GM23338 (cell line): ENCODE data around the gene CIT. TPM values are rescaled to one million over a fixed set of nuclear protein-coding genes. Genes with fewer than 3 reads are reported as not detected.

Experiments
- ATAC-seq: fragments of 200-7000 bp; cut with Tn5 transposase; 3 replicates; pipeline ENCODE4 v1.9.1; 2020
- DNase-seq: peaks from one replicate; pipeline ENCODE4 v3.0.0-alpha.2; 2015; ENCODE audit warnings: low spot score
- H2AFZ ChIP-seq: fragments of 200-600 bp; sonication (generic); 2 replicates; pipeline ENCODE4 v1.8.0; 2016; ENCODE audit warnings: antibody characterized with exemption, mild to moderate bottlenecking, moderate library complexity
- H3F3A ChIP-seq: fragments of 200-600 bp; sonication (generic); replicated peaks from 2 replicates; pipeline ENCODE4 v1.8.0; 2017; ENCODE audit warnings: antibody characterized with exemption, mixed run types, low read depth
- H3K27ac ChIP-seq: fragments of 200-600 bp; sonication (generic); 2 replicates; pipeline ENCODE4 v1.6.1; 2016; ENCODE audit warnings: low read depth
- H3K27me3 ChIP-seq: fragments of 200-600 bp; sonication (generic); 2 replicates; pipeline ENCODE4 v1.8.0; 2016; ENCODE audit warnings: mild to moderate bottlenecking, mixed run types, moderate library complexity; ENCODE audit not compliant: insufficient read depth
- H3K36me3 ChIP-seq: fragments of 200-600 bp; sonication (generic); 2 replicates; pipeline ENCODE4 v1.8.0; 2016; ENCODE audit warnings: mild to moderate bottlenecking; ENCODE audit not compliant: insufficient read depth
- H3K4me1 ChIP-seq: fragments of 200-600 bp; sonication (generic); 2 replicates; pipeline ENCODE4 v1.8.0; 2016; ENCODE audit warnings: mild to moderate bottlenecking, moderate library complexity; ENCODE audit not compliant: insufficient read depth
- H3K4me2 ChIP-seq: fragments of 200-600 bp; sonication (generic); 2 replicates; pipeline ENCODE4 v1.7.1; 2017; ENCODE audit warnings: mixed run types
- H3K4me3 ChIP-seq: fragments of 200-600 bp; sonication (generic); 2 replicates; pipeline ENCODE4 v1.6.1; 2016; ENCODE audit warnings: mixed run types
- H3K79me2 ChIP-seq: fragments of 200-600 bp; sonication (generic); replicated peaks from 2 replicates; pipeline ENCODE4 v1.8.0; 2017; ENCODE audit warnings: mild to moderate bottlenecking; ENCODE audit not compliant: insufficient read depth
- H3K9me2 ChIP-seq: fragments of 200-600 bp; sonication (generic); 2 replicates; pipeline ENCODE4 v1.8.0; 2017; ENCODE audit not compliant: insufficient read depth
- H4K20me1 ChIP-seq: fragments of 200-600 bp; sonication (generic); replicated peaks from 2 replicates; pipeline ENCODE4 v1.8.0; 2017; ENCODE audit warnings: mild to moderate bottlenecking; ENCODE audit not compliant: insufficient read depth
- H3K27ac Mint-ChIP-seq: 2 replicates; pipeline ENCODE4 v1.8.0; 2020; ENCODE audit warnings: inconsistent platforms, mild to moderate bottlenecking, moderate library complexity, mixed read lengths
- H3K27me3 Mint-ChIP-seq: 3 replicates; pipeline ENCODE4 v1.8.0; 2022; ENCODE audit warnings: low read depth, mild to moderate bottlenecking, moderate library complexity, mixed read lengths, inconsistent platforms; ENCODE audit not compliant: insufficient read depth, poor library complexity
- H3K36me3 Mint-ChIP-seq: 3 replicates; pipeline ENCODE4 v1.8.0; 2021; ENCODE audit warnings: low read depth, mild to moderate bottlenecking, inconsistent platforms, moderate library complexity, mixed read lengths
- H3K4me1 Mint-ChIP-seq: 3 replicates; pipeline ENCODE4 v1.8.0; 2020; ENCODE audit warnings: mild to moderate bottlenecking, inconsistent platforms, mixed read lengths
- H3K4me3 Mint-ChIP-seq: 3 replicates; pipeline ENCODE4 v1.8.0; 2021; ENCODE audit warnings: moderate library complexity, mild to moderate bottlenecking, inconsistent platforms, mixed read lengths
- H3K9me3 Mint-ChIP-seq: 3 replicates; pipeline ENCODE4 v1.8.0; 2020; ENCODE audit warnings: moderate library complexity, mild to moderate bottlenecking, inconsistent platforms, mixed read lengths
- EZH2phosphoT487 ChIP-seq: fragments of 200-600 bp; sonication (generic); IDR thresholded peaks from one replicate; pipeline ENCODE4 v1.8.1; 2018; ENCODE audit warnings: antibody characterized with exemption; ENCODE audit not compliant: unreplicated experiment
- JUNB ChIP-seq: IDR thresholded peaks from one replicate; pipeline ENCODE4 v1.6.1; 2016; ENCODE audit warnings: antibody characterized with exemption; ENCODE audit not compliant: unreplicated experiment
- NANOG ChIP-seq: IDR thresholded peaks from 2 replicates; pipeline ENCODE4 v1.6.1; 2016; ENCODE audit warnings: antibody characterized with exemption, borderline replicate concordance
- POLR2AphosphoS5 ChIP-seq: IDR thresholded peaks from 2 replicates; pipeline ENCODE4 v1.6.1; 2016; ENCODE audit warnings: antibody characterized with exemption, low read depth
- STAT1 ChIP-seq: IDR thresholded peaks from one replicate; pipeline ENCODE4 v1.6.1; 2016; ENCODE audit warnings: antibody characterized with exemption; ENCODE audit not compliant: unreplicated experiment
- ZNF114 ChIP-seq: fragments of 250-450 bp; sonication (Bioruptor Pico); IDR thresholded peaks from 2 replicates; pipeline ENCODE4 v1.5.0; 2020; ENCODE audit warnings: mild to moderate bottlenecking, moderate library complexity
- ZNF331 ChIP-seq: fragments of 250-450 bp; sonication (Bioruptor Pico); IDR thresholded peaks from 2 replicates; pipeline ENCODE4 v1.5.0; 2020; ENCODE audit warnings: low read depth, mild to moderate bottlenecking, moderate library complexity
- polyA plus RNA-seq: library from polyadenylated mRNA; unstranded; fragments of >200 nt; fragmentation: Nextera tagmentation; extraction: Ambion mirVana; gene quantifications from 2 replicates; pipeline ENCODE4 v1.2.1, GENCODE V29; 2016
- total RNA-seq: library from RNA; depleted of rRNA; stranded (reverse); fragments of >200 nt; shearing (Covaris generic); gene quantifications from 2 replicates; pipeline ENCODE4 v1.2.3, GENCODE V29; 2014
- TF ChIP-seq, protein P1 (sequence below): fragments of 250-450 bp; sonication (Bioruptor Pico); IDR thresholded peaks from 2 replicates; pipeline ENCODE4 v1.5.0; 2020; ENCODE audit warnings: mild to moderate bottlenecking, moderate library complexity
- TF ChIP-seq, protein P2 (sequence below), 2 experiments: fragments of 200-600 bp in 1 of 2; sonication (generic) in 1 of 2; conservative IDR thresholded peaks; 2 replicates each; pipeline versions ENCODE4 v1.5.1 to v1.6.1; 2016 to 2017; ENCODE audit warnings: antibody characterized with exemption in 2 of 2, low read depth in 2 of 2, mild to moderate bottlenecking in 2 of 2, moderate library complexity in 1 of 2

CIT gene
- total and polyA plus RNA-seq, 2 experiments from 2014 or later: 9.7 to 47.8 TPM

DNA sequence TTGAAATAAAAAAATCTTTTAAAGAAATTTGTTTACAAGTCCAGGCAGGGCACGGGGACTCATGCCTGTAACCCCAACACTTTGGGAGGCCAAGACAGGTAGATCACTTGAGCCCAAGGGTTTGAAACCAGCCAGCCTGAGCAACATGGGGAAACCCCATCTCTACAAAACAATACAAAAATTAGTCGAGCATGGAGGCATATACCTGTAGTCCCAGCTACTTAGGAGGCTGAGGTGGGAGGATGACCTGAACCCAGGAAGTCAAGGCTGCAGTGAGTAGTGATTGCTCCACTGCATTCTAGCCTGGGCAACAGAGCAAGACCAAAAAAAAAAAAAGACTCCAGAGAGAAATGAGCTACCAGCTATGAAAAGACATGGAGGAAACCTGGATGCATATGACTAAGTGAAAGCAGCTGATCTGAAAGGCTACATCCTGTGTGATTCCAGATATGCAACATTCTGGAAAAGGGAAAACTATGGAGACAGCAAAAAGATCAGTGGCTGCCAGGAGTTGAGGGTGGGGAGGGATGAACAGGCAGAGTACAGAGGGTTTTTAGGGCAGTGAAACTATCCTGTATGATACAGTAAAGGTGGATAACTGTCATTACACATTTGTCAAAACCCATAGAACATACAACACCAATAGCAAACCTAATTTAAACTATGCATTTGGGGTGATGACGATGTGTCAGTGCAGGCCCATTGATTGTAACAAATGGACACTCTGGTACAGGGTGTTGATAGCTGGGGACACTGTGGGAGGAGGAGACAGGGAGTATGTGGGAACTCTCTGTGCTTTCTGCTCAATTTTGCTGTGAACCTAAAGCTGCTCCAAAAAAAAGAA lies 149.3 kb downstream of the CIT start:
- no peaks in the 10 kb centered on the region for H4K20me1 ChIP-seq
- ATAC-seq (no peak), DNase-seq (no peak)
- no peaks in the 10 kb centered on the region for H3K27me3 Mint-ChIP-seq
- no peaks in the 10 kb centered on the region for H3F3A ChIP-seq
- H3K9me3 Mint-ChIP-seq: no peaks in the 10 kb centered on the region
- no peaks in the 10 kb centered on the region for H3K4me1 Mint-ChIP-seq
- H3K36me3 ChIP-seq: peaks cover 16% of the 10 kb centered on the region; the same call in 1 of the 2 replicates
- no peaks in the 10 kb centered on the region for H3K79me2 ChIP-seq
- no peak overlapping the region for H3K27ac ChIP-seq
- TF ChIP-seq, protein P1, sequence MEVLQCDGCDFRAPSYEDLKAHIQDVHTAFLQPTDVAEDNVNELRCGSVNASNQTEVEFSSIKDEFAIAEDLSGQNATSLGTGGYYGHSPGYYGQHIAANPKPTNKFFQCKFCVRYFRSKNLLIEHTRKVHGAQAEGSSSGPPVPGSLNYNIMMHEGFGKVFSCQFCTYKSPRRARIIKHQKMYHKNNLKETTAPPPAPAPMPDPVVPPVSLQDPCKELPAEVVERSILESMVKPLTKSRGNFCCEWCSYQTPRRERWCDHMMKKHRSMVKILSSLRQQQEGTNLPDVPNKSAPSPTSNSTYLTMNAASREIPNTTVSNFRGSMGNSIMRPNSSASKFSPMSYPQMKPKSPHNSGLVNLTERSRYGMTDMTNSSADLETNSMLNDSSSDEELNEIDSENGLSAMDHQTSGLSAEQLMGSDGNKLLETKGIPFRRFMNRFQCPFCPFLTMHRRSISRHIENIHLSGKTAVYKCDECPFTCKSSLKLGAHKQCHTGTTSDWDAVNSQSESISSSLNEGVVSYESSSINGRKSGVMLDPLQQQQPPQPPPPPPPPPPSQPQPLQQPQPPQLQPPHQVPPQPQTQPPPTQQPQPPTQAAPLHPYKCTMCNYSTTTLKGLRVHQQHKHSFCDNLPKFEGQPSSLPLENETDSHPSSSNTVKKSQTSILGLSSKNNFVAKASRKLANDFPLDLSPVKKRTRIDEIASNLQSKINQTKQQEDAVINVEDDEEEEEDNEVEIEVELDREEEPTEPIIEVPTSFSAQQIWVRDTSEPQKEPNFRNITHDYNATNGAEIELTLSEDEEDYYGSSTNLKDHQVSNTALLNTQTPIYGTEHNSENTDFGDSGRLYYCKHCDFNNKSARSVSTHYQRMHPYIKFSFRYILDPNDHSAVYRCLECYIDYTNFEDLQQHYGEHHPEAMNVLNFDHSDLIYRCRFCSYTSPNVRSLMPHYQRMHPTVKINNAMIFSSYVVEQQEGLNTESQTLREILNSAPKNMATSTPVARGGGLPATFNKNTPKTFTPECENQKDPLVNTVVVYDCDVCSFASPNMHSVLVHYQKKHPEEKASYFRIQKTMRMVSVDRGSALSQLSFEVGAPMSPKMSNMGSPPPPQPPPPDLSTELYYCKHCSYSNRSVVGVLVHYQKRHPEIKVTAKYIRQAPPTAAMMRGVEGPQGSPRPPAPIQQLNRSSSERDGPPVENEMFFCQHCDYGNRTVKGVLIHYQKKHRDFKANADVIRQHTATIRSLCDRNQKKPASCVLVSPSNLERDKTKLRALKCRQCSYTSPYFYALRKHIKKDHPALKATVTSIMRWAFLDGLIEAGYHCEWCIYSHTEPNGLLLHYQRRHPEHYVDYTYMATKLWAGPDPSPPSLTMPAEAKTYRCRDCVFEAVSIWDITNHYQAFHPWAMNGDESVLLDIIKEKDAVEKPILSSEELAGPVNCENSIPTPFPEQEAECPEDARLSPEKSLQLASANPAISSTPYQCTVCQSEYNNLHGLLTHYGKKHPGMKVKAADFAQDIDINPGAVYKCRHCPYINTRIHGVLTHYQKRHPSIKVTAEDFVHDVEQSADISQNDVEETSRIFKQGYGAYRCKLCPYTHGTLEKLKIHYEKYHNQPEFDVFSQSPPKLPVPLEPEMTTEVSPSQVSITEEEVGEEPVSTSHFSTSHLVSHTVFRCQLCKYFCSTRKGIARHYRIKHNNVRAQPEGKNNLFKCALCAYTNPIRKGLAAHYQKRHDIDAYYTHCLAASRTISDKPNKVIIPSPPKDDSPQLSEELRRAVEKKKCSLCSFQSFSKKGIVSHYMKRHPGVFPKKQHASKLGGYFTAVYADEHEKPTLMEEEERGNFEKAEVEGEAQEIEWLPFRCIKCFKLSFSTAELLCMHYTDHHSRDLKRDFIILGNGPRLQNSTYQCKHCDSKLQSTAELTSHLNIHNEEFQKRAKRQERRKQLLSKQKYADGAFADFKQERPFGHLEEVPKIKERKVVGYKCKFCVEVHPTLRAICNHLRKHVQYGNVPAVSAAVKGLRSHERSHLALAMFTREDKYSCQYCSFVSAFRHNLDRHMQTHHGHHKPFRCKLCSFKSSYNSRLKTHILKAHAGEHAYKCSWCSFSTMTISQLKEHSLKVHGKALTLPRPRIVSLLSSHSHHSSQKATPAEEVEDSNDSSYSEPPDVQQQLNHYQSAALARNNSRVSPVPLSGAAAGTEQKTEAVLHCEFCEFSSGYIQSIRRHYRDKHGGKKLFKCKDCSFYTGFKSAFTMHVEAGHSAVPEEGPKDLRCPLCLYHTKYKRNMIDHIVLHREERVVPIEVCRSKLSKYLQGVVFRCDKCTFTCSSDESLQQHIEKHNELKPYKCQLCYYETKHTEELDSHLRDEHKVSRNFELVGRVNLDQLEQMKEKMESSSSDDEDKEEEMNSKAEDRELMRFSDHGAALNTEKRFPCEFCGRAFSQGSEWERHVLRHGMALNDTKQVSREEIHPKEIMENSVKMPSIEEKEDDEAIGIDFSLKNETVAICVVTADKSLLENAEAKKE (CRISPR knock-in tag): no peak
- no peak for TF ChIP-seq STAT1
- TF ChIP-seq EZH2phosphoT487: no peak
- H3K36me3 Mint-ChIP-seq: peaks cover 19% of the 10 kb centered on the region; the same call in 2 of the 3 replicates
- H3K27ac Mint-ChIP-seq: no peak overlapping the region; the same call in 1 of the 2 replicates
- H3K4me1 ChIP-seq: no peaks in the 10 kb centered on the region
- H3K9me2 ChIP-seq: no peaks in the 10 kb centered on the region
- H3K27me3 ChIP-seq: no peaks in the 10 kb centered on the region
- H3K4me3 Mint-ChIP-seq: no peak overlapping the region
- no peak overlapping the region for H2AFZ ChIP-seq
- H3K4me3 ChIP-seq: no peak overlapping the region
- no peak overlapping the region for H3K4me2 ChIP-seq

DNA sequence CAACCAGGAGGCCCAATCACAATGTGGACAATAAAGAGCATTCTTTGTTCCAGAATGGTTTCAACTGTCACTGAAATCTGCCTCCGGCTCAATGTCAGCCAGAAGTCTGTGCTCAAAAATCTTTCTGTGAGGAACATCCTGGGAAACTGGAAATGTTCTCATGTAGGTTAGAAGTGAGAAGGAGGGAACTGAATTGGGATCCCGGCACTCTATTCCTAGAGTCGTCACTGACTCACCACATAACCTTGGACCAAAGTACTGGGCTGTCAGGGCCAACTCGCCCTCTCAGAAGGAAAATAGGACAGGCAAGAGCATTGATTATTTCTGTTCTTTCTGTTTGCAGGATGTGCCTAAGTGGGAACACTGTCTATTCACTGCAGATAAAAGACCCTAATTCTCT lies 151.6 kb downstream of the CIT start:
- no peak overlapping the region for H3K4me3 ChIP-seq
- peaks cover 16% of the 10 kb centered on the region; the same call in 1 of the 2 replicates for H3K36me3 ChIP-seq
- Mint-ChIP-seq H3K4me1 (no peaks in the 10 kb centered on the region), H3K9me3 (no peaks in the 10 kb centered on the region), H3K4me3 (no peak overlapping the region), H3K36me3 (peaks cover 20% of the 10 kb centered on the region; the same call in 2 of the 3 replicates), H3K27ac (no peak overlapping the region), H3K27me3 (no peaks in the 10 kb centered on the region)
- H3K27me3 ChIP-seq: no peaks in the 10 kb centered on the region
- no peak overlapping the region for H3K27ac ChIP-seq
- H3F3A ChIP-seq: no peaks in the 10 kb centered on the region
- no peak overlapping the region for H2AFZ ChIP-seq
- DNase-seq (no peak), ATAC-seq (no peak)
- no peaks in the 10 kb centered on the region for H3K9me2 ChIP-seq
- no peaks in the 10 kb centered on the region for H4K20me1 ChIP-seq
- H3K4me2 ChIP-seq: no peak overlapping the region
- no peaks in the 10 kb centered on the region for H3K79me2 ChIP-seq
- H3K4me1 ChIP-seq: no peaks in the 10 kb centered on the region
- TF ChIP-seq ZNF114 (CRISPR knock-in tag) (no peak), NANOG (no peak), ZNF331 (CRISPR knock-in tag) (no peak), POLR2AphosphoS5 (no peak), JUNB (no peak), STAT1 (no peak)
- TF ChIP-seq, protein P2, sequence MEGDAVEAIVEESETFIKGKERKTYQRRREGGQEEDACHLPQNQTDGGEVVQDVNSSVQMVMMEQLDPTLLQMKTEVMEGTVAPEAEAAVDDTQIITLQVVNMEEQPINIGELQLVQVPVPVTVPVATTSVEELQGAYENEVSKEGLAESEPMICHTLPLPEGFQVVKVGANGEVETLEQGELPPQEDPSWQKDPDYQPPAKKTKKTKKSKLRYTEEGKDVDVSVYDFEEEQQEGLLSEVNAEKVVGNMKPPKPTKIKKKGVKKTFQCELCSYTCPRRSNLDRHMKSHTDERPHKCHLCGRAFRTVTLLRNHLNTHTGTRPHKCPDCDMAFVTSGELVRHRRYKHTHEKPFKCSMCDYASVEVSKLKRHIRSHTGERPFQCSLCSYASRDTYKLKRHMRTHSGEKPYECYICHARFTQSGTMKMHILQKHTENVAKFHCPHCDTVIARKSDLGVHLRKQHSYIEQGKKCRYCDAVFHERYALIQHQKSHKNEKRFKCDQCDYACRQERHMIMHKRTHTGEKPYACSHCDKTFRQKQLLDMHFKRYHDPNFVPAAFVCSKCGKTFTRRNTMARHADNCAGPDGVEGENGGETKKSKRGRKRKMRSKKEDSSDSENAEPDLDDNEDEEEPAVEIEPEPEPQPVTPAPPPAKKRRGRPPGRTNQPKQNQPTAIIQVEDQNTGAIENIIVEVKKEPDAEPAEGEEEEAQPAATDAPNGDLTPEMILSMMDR (conservative IDR thresholded peaks at IDR 0.05; ENCODE audit: low read depth in 2 of 2): no peak
